HEK293 (cell line): ENCODE results near the gene EVC.

ENCODE experiments used
- CTCF ChIA-PET: fragments of 350-600 bp; formaldehyde crosslinking; extraction: SDS; loops from one replicate; lab custom pipeline; 2021; ENCODE audit warnings: antibody characterized with exemption; lab: Yijun Ruan, JAX
- POLR2A ChIA-PET: fragments of 300-600 bp; formaldehyde crosslinking; extraction: SDS; loops from one replicate; lab custom pipeline; 2020; ENCODE audit warnings: antibody characterized with exemption, inconsistent platforms; lab: Yijun Ruan, JAX
- H3K27ac ChIP-seq: fragments of 200-500 bp; sonication (Bioruptor generic); 2 replicates; pipeline ENCODE4 v1.5.1; 2014; ENCODE audit warnings: low read depth, low read length, control low read depth, inconsistent platforms; ENCODE audit errors: extremely low read depth
- H3K36me3 ChIP-seq, 2 experiments: fragments of 200-500 bp in 1 of 2; sonication (Bioruptor generic) in 1 of 2; 1 replicate in 1 of 2; 2 replicates in 1 of 2; pipeline ENCODE4 v1.5.1; 2014 to 2017; ENCODE audit warnings: inconsistent platforms in 2 of 2, low read length in 2 of 2; ENCODE audit not compliant: control insufficient read depth in 2 of 2, insufficient read depth in 1 of 2
- H3K4me1 ChIP-seq: fragments of 200-500 bp; sonication (Bioruptor generic); 2 replicates; pipeline ENCODE4 v1.5.1; 2014; ENCODE audit warnings: mild to moderate bottlenecking, low read length, inconsistent platforms; ENCODE audit not compliant: control insufficient read depth, insufficient read depth
- H3K4me3 ChIP-seq: 2 replicates; pipeline ENCODE4 v1.5.1; 2011; ENCODE audit warnings: low read depth, mild to moderate bottlenecking, control low read depth, low read length, moderate library complexity
- H3K9me3 ChIP-seq: fragments of 200-500 bp; sonication (Bioruptor generic); 2 replicates; pipeline ENCODE4 v1.5.1; 2014; ENCODE audit warnings: low read depth, low read length, inconsistent platforms; ENCODE audit not compliant: control insufficient read depth, insufficient read depth
- BCL6B ChIP-seq: fragments of 450-650 bp; formaldehyde crosslinking; IDR thresholded peaks from 2 replicates; pipeline ENCODE4 v1.5.1; 2017; ENCODE audit warnings: missing biosample characterization, missing genetic modification characterization
- KLF9 ChIP-seq: fragments of 450-650 bp; formaldehyde crosslinking; IDR thresholded peaks from 2 replicates; pipeline ENCODE4 v1.5.1; 2016; ENCODE audit warnings: missing biosample characterization, missing genetic modification characterization, low read depth
- SCRT1 ChIP-seq: fragments of 450-650 bp; formaldehyde crosslinking; IDR thresholded peaks from 2 replicates; pipeline ENCODE4 v1.5.1; 2016; ENCODE audit warnings: missing biosample characterization, missing genetic modification characterization, borderline replicate concordance
- ZBTB11 ChIP-seq: fragments of 450-650 bp; formaldehyde crosslinking; conservative IDR thresholded peaks from 2 replicates; pipeline ENCODE4 v1.5.1; 2016; ENCODE audit warnings: low read depth, missing biosample characterization, missing genetic modification characterization
- ZFP3 ChIP-seq: fragments of 450-650 bp; formaldehyde crosslinking; IDR thresholded peaks from 2 replicates; pipeline ENCODE4 v1.5.1; 2016; ENCODE audit warnings: low read depth, missing biosample characterization, missing genetic modification characterization
- ZNF132 ChIP-seq: fragments of 450-650 bp; formaldehyde crosslinking; IDR thresholded peaks from 2 replicates; pipeline ENCODE4 v1.5.1; 2017; ENCODE audit warnings: missing biosample characterization, missing genetic modification characterization, borderline replicate concordance
- ZNF280C ChIP-seq: fragments of 450-650 bp; formaldehyde crosslinking; IDR thresholded peaks from 2 replicates; pipeline ENCODE4 v1.5.1; 2016; ENCODE audit warnings: missing biosample characterization, missing genetic modification characterization
- ZNF311 ChIP-seq: fragments of 450-650 bp; formaldehyde crosslinking; IDR thresholded peaks from 2 replicates; pipeline ENCODE4 v1.5.1; 2017; ENCODE audit warnings: missing biosample characterization, missing genetic modification characterization, borderline replicate concordance
- ZNF366 ChIP-seq: fragments of 450-650 bp; formaldehyde crosslinking; conservative IDR thresholded peaks from 2 replicates; pipeline ENCODE4 v1.5.1; 2016; ENCODE audit warnings: missing biosample characterization, missing genetic modification characterization
- ZNF488 ChIP-seq: fragments of 450-650 bp; formaldehyde crosslinking; IDR thresholded peaks from 2 replicates; pipeline ENCODE4 v1.5.1; 2016; ENCODE audit warnings: missing biosample characterization, missing genetic modification characterization
- ZNF555 ChIP-seq: fragments of 450-650 bp; formaldehyde crosslinking; conservative IDR thresholded peaks from 2 replicates; pipeline ENCODE4 v1.5.1; 2017; ENCODE audit warnings: missing biosample characterization, mild to moderate bottlenecking, missing genetic modification characterization, inconsistent platforms
- ZNF645 ChIP-seq: fragments of 450-650 bp; formaldehyde crosslinking; IDR thresholded peaks from 2 replicates; pipeline ENCODE4; 2016; ENCODE audit warnings: missing biosample characterization, missing genetic modification characterization
- ZNF654 ChIP-seq: fragments of 450-650 bp; formaldehyde crosslinking; IDR thresholded peaks from 2 replicates; pipeline ENCODE4 v1.5.1; 2016; ENCODE audit warnings: low read depth, missing biosample characterization, missing genetic modification characterization
- ZNF670 ChIP-seq: fragments of 450-650 bp; formaldehyde crosslinking; IDR thresholded peaks from 2 replicates; pipeline ENCODE4 v1.5.1; 2016; ENCODE audit warnings: missing biosample characterization, missing genetic modification characterization, low read depth
- ZNF701 ChIP-seq: fragments of 450-650 bp; formaldehyde crosslinking; IDR thresholded peaks from 2 replicates; pipeline ENCODE4 v1.5.1; 2016; ENCODE audit warnings: missing biosample characterization, missing genetic modification characterization
- ZNF785 ChIP-seq: fragments of 450-650 bp; formaldehyde crosslinking; IDR thresholded peaks from 2 replicates; pipeline ENCODE4 v1.5.1; 2016; ENCODE audit warnings: missing biosample characterization, missing genetic modification characterization
- ZNF830 ChIP-seq: fragments of 450-650 bp; IDR thresholded peaks from 2 replicates; pipeline ENCODE4 v1.5.0; 2018; ENCODE audit warnings: missing biosample characterization, missing genetic modification characterization, low read depth, mild to moderate bottlenecking, moderate library complexity
- ZSCAN16 ChIP-seq: fragments of 450-650 bp; formaldehyde crosslinking; IDR thresholded peaks from 2 replicates; pipeline ENCODE4 v1.5.1; 2016; ENCODE audit warnings: missing biosample characterization, missing genetic modification characterization

EVC gene

GRCh38 chr4:5749568-5749967 is 38.6 kb downstream of the EVC start:
- Histone ChIP-seq H3K4me1 (no peaks in the 10 kb centered on the region), H3K4me3 (no peak overlapping the region), H3K27ac (no peak overlapping the region), H3K9me3 (no peaks in the 10 kb centered on the region), H3K36me3 (peaks cover 0 to 87% of the 10 kb centered on the region in 2 experiments; a peak in 1 of 3 replicates)
- POLR2A ChIA-PET, result no interaction called here
- no peak for TF ChIP-seq SCRT1
- TF ChIP-seq ZNF488 (tag by site-specific recombination), result no peak
- TF ChIP-seq KLF9 (tag by site-specific recombination), result no peak
- no peak for TF ChIP-seq BCL6B (tag by site-specific recombination)
- TF ChIP-seq ZNF785 (tag by site-specific recombination), result no peak
- no peak for TF ChIP-seq ZNF830 (tag by site-specific recombination)
- no peak for TF ChIP-seq ZNF280C (tag by site-specific recombination)
- no peak for TF ChIP-seq ZNF670 (tag by site-specific recombination)
- no peak for TF ChIP-seq ZNF132
- TF ChIP-seq ZBTB11, result no peak
- no peak for TF ChIP-seq ZNF555 (tag by site-specific recombination)
- TF ChIP-seq ZNF311 (tag by site-specific recombination), result no peak
- TF ChIP-seq ZNF645 (tag by site-specific recombination), result no peak
- no peak for TF ChIP-seq ZNF654
- TF ChIP-seq ZNF366 (tag by site-specific recombination), result no peak
- no peak for TF ChIP-seq ZSCAN16 (tag by site-specific recombination)
- no peak for TF ChIP-seq ZNF701 (tag by site-specific recombination)
- TF ChIP-seq ZFP3 (tag by site-specific recombination), result no peak
- TF ChIP-seq, all 188 proteins: peak for 0
- CTCF ChIA-PET, result no interaction called here
